ENCODE data around the gene MAP3K21. TPM values are rescaled to one million over a fixed set of nuclear protein-coding genes. Genes with fewer than 3 reads are reported as not detected.

MAP3K21 gene
- total and polyA plus RNA-seq, 9 of the 15 experiments (the other 6 are each of a cell fraction or from before 2014, with no cell fraction given) = 0.23 to 0.86 (median 0.49) TPM

DNA sequence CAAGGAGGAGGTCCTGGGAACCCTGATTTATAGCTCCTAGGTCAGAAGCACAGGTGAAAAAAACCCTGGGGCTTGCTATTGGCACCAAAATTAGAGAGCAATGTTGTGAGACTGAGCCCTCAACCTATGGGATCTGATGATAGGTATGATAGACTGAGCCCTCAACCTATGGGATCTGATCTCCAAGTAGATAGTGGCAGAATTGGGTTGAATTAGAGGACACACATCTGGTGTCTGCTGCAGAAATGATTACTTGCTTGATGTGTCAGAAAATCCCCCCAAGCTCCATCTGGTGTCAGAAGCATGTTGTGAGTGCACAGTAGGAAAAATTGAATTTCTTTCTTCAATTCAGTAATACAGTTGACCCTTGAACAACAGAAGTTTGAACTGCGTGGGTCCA lies 62.4 kb downstream of the MAP3K21 start (continued):
- TF ChIP-seq ZNF407 (IDR thresholded peaks at IDR 0.05; ENCODE audit: low read depth) (no peak), SUPT5H (IDR thresholded peaks at IDR 0.05) (no peak), PREB (CRISPR knock-in tag; IDR thresholded peaks at IDR 0.05) (no peak)
